Breast epithelium (tissue), 3 donors: Measurements from ENCODE around the gene SAP25.

Source experiments
- POLR2A ChIP-seq: fragments of 450-650 bp; IDR thresholded peaks from one replicate; pipeline ENCODE4 v1.6.1; 2016; ENCODE audit warnings: antibody characterized with exemption, mild to moderate bottlenecking, moderate library complexity
- POLR2AphosphoS5 ChIP-seq, 3 donors: sonication (generic); formaldehyde crosslinking; IDR thresholded peaks; one replicate each; pipeline ENCODE4 v1.6.1; 2017; ENCODE audit warnings: antibody characterized with exemption in 3 of 3
- TF ChIP-seq, protein P1 (sequence below), 3 donors: fragments of 450-650 bp; IDR thresholded peaks; one replicate each; pipeline ENCODE4 v1.5.1; 2016 to 2017; ENCODE audit warnings: antibody characterized with exemption in 3 of 3, mild to moderate bottlenecking in 3 of 3, moderate library complexity in 3 of 3

- TF ChIP-seq, protein P1, sequence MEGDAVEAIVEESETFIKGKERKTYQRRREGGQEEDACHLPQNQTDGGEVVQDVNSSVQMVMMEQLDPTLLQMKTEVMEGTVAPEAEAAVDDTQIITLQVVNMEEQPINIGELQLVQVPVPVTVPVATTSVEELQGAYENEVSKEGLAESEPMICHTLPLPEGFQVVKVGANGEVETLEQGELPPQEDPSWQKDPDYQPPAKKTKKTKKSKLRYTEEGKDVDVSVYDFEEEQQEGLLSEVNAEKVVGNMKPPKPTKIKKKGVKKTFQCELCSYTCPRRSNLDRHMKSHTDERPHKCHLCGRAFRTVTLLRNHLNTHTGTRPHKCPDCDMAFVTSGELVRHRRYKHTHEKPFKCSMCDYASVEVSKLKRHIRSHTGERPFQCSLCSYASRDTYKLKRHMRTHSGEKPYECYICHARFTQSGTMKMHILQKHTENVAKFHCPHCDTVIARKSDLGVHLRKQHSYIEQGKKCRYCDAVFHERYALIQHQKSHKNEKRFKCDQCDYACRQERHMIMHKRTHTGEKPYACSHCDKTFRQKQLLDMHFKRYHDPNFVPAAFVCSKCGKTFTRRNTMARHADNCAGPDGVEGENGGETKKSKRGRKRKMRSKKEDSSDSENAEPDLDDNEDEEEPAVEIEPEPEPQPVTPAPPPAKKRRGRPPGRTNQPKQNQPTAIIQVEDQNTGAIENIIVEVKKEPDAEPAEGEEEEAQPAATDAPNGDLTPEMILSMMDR (IDR thresholded peaks at IDR 0.05), result no peak
- TF ChIP-seq POLR2A, result no peak
- no peak for TF ChIP-seq POLR2AphosphoS5 (IDR thresholded peaks at IDR 0.05)
Measured at GRCh38 chr7:100604976-100605911, 31.5 kb upstream of the SAP25 start.
